HG02885 (cell line): ENCODE results near the gene RXFP1.

Experiments
- ATAC-seq: cut with Tn5 transposase; IDR thresholded peaks from one replicate; pipeline ENCODE4 v1.9.1; 2021; ENCODE audit warnings: mild to moderate bottlenecking; ENCODE audit not compliant: unreplicated experiment, poor library complexity

Gene RXFP1

GRCh38 chr4:158521484-158522088 is at the start of gene RXFP1:
TSS of gene RXFP1 (plus strand) at chr4:158521882. CDS start at chr4:158521977, 95 bp downstream.
- no peak for ATAC-seq

GRCh38 chr4:158481811-158482210 is 39.9 kb upstream of the RXFP1 start:
- no peak for ATAC-seq

- no peak for ATAC-seq
Measured at GRCh38 chr4:158484173-158484885, 37.4 kb upstream of the RXFP1 start.

- ATAC-seq, result no peak
Measured at GRCh38 chr4:158490629-158491028, 31.1 kb upstream of the RXFP1 start.

- ATAC-seq, result no peak
Measured at GRCh38 chr4:158492391-158492790, 29.3 kb upstream of the RXFP1 start.

- ATAC-seq, result peak; percentile 52
Measured at GRCh38 chr4:158496030-158496741, 25.5 kb upstream of the RXFP1 start.

GRCh38 chr4:158500054-158500453 is 21.6 kb upstream of the RXFP1 start:
- no peak for ATAC-seq

- ATAC-seq, result no peak
Measured at GRCh38 chr4:158513256-158513655, 8.4 kb upstream of the RXFP1 start.

- ATAC-seq, result no peak
Measured at GRCh38 chr4:158519226-158519625, 2.5 kb upstream of the RXFP1 start.

- ATAC-seq, result no peak
Measured at GRCh38 chr4:158523990-158524535, 2.4 kb downstream of the RXFP1 start.

GRCh38 chr4:158527516-158527915 is 5.8 kb downstream of the RXFP1 start:
- ATAC-seq, result no peak

- no peak for ATAC-seq
Measured at GRCh38 chr4:158529505-158529904, 7.8 kb downstream of the RXFP1 start.

GRCh38 chr4:158530381-158530780 is 8.7 kb downstream of the RXFP1 start:
- ATAC-seq, result no peak

- no peak for ATAC-seq
Measured at GRCh38 chr4:158530898-158531297, 9.2 kb downstream of the RXFP1 start.

- ATAC-seq, result no peak
Measured at GRCh38 chr4:158532556-158533231, 11.0 kb downstream of the RXFP1 start.

GRCh38 chr4:158534727-158535126 is 13.0 kb downstream of the RXFP1 start:
- no peak for ATAC-seq

GRCh38 chr4:158535130-158535614 is 13.5 kb downstream of the RXFP1 start:
- no peak for ATAC-seq

GRCh38 chr4:158536833-158537232 is 15.2 kb downstream of the RXFP1 start:
- ATAC-seq, result no peak

GRCh38 chr4:158538176-158538575 is 16.5 kb downstream of the RXFP1 start:
- ATAC-seq, result no peak

GRCh38 chr4:158538911-158539310 is 17.2 kb downstream of the RXFP1 start:
- ATAC-seq, result no peak
